ENCODE results near the gene PFN1. TPM values are rescaled to one million over a fixed set of nuclear protein-coding genes. Genes with fewer than 3 reads are reported as not detected.

Gene PFN1
- total RNA-seq, 1 donor from 2014 or later = 509 TPM

DNA sequence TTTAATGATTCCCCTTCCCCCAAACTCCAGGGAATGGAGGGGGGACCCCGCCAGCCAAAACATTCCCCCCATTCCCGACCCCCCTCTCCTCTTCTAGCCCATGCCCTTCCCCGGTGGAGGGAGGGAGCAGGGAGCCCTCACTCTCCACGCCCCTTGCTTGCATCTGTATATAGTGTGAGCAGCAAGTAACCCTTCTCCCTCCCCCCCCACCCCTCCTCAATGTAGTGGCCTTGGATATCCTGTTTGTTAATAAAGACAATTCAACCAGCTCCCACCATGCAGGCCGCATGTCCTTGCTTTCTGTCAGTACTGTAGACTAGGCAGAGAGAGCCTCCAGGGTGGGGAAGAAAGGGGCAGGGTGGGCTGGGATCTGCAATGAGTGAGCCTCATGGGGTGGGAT is 50.5 kb downstream of the PFN1 start:
- Mint-ChIP-seq H3K27ac (ENCODE audit: unreplicated experiment) (no peak overlapping the region), H3K27me3 (ENCODE audit: unreplicated experiment) (no peaks in the 10 kb centered on the region), H3K4me1 (ENCODE audit: unreplicated experiment) (no peaks in the 10 kb centered on the region), H3K36me3 (ENCODE audit: unreplicated experiment) (peaks cover 17% of the 10 kb centered on the region), H3K9me3 (ENCODE audit: unreplicated experiment) (no peaks in the 10 kb centered on the region), H3K4me3 (ENCODE audit: unreplicated experiment) (no peak overlapping the region)
- no peak for TF ChIP-seq CTCF (IDR thresholded peaks at IDR 0.05)
- DNase-seq (ENCODE audit: extremely low spot score, unreplicated experiment) = no peak

DNA sequence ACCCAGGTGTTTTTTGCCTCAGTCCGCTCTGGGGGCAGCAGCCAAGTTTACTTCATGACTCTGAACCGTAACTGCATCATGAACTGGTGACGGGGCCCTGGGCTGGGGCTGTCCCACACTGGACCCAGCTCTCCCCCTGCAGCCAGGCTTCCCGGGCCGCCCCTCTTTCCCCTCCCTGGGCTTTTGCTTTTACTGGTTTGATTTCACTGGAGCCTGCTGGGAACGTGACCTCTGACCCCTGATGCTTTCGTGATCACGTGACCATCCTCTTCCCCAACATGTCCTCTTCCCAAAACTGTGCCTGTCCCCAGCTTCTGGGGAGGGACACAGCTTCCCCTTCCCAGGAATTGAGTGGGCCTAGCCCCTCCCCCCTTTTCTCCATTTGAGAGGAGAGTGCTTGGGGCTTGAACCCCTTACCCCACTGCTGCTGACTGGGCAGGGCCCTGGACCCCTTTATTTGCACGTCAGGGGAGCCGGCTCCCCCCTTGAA is 51.1 kb downstream of the PFN1 start:
- Mint-ChIP-seq H3K36me3 (ENCODE audit: unreplicated experiment) (peaks cover 19% of the 10 kb centered on the region), H3K27ac (ENCODE audit: unreplicated experiment) (no peak overlapping the region), H3K4me3 (ENCODE audit: unreplicated experiment) (no peak overlapping the region), H3K27me3 (ENCODE audit: unreplicated experiment) (no peaks in the 10 kb centered on the region), H3K4me1 (ENCODE audit: unreplicated experiment) (no peaks in the 10 kb centered on the region), H3K9me3 (ENCODE audit: unreplicated experiment) (no peaks in the 10 kb centered on the region)
- no peak for TF ChIP-seq CTCF (IDR thresholded peaks at IDR 0.05)
- DNase-seq (ENCODE audit: extremely low spot score, unreplicated experiment) = no peak

DNA sequence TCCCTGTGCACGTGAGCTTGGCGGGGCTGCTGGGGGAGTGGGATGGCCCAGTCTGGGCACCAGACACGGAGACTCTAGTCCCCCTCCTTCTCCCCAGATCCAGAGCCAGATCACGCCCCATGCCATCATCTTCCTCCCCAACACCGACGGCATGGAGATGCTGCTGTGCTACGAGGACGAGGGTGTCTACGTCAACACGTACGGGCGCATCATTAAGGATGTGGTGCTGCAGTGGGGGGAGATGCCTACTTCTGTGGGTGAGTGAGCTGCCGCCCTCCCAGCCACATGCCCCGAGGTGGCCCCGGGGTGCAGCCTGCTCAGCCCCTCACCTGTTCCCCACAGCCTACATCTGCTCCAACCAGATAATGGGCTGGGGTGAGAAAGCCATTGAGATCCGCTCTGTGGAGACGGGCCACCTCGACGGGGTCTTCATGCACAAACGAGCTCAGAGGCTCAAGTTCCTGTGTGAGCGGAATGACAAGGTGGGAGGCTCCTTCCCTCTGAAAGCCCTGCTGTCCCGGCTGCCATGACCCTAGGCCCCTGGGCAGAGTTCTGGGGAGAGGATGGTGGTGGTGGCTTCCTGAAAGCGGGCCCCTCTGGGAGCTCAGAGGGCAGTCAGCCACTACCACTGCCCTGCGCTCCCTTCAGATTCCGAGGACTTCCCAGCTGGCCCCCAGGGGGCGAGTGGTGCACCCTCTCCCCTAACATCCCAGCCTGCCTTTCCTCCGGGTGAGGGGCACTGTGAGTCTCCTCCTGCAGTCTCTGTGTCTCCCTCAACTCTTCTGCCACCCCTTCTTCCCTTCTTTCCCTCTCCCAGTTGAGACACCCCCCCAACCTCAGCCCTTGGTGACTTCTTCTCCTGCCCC is 51.8 kb downstream of the PFN1 start:
- H3K27ac Mint-ChIP-seq (ENCODE audit: unreplicated experiment) = no peak overlapping the region
- H3K4me3 Mint-ChIP-seq (ENCODE audit: unreplicated experiment) = no peak overlapping the region
- DNase-seq (ENCODE audit: extremely low spot score, unreplicated experiment) = no peak
- TF ChIP-seq CTCF (IDR thresholded peaks at IDR 0.05) = no peak
- no peaks in the 10 kb centered on the region for H3K9me3 Mint-ChIP-seq (ENCODE audit: unreplicated experiment)
- no peaks in the 10 kb centered on the region for H3K27me3 Mint-ChIP-seq (ENCODE audit: unreplicated experiment)
- H3K4me1 Mint-ChIP-seq (ENCODE audit: unreplicated experiment) = no peaks in the 10 kb centered on the region
- H3K36me3 Mint-ChIP-seq (ENCODE audit: unreplicated experiment) = peaks cover 19% of the 10 kb centered on the region

GRCh38 chr17:4895657-4896331 is 52.5 kb downstream of the PFN1 start:
- Mint-ChIP-seq H3K4me1 (ENCODE audit: unreplicated experiment) (no peaks in the 10 kb centered on the region), H3K4me3 (ENCODE audit: unreplicated experiment) (no peak overlapping the region), H3K27me3 (ENCODE audit: unreplicated experiment) (no peaks in the 10 kb centered on the region), H3K36me3 (ENCODE audit: unreplicated experiment) (peaks cover 19% of the 10 kb centered on the region), H3K9me3 (ENCODE audit: unreplicated experiment) (no peaks in the 10 kb centered on the region), H3K27ac (ENCODE audit: unreplicated experiment) (no peak overlapping the region)
- no peak for TF ChIP-seq CTCF (IDR thresholded peaks at IDR 0.05)
- no peak for DNase-seq (ENCODE audit: extremely low spot score, unreplicated experiment)

Small RNA genes within 50 kb of the gene (microRNA-seq; reads per million reads assigned to microRNA genes)
- gene MIR6864 (ENCODE audit: unreplicated experiment) (not detected), gene MIR6865 (ENCODE audit: unreplicated experiment) (not detected)

Other genes with a start within 250 kb of the PFN1 start
- gene PELP1, start 244.4 kb downstream of the PFN1 start, total RNA-seq = 60.5 and 60.7 TPM in 2 replicates
- 19.4 and 23.6 TPM in 2 replicates for gene ARRB2, start 237.9 kb downstream of the PFN1 start, total RNA-seq
- 15.3 and 19.4 TPM in 2 replicates for gene MED11, start 217.1 kb downstream of the PFN1 start, total RNA-seq
- gene ZMYND15, start 208.7 kb downstream of the PFN1 start, total RNA-seq = 0.55 and 0.99 TPM in 2 replicates
- gene CXCL16, start 208.6 kb downstream of the PFN1 start, total RNA-seq = 11.0 and 12.8 TPM in 2 replicates
- not detected in 2 replicates for gene TM4SF5, start 176.6 kb downstream of the PFN1 start, total RNA-seq
- 1.9 and 2.4 TPM in 2 replicates for gene VMO1, start 162.2 kb downstream of the PFN1 start, total RNA-seq
- gene GLTPD2, start 159.6 kb downstream of the PFN1 start, total RNA-seq = not detected in 2 replicates
- gene PSMB6, start 152.4 kb downstream of the PFN1 start, total RNA-seq = 119 TPM in 2 replicates
- 49.3 and 52.2 TPM in 2 replicates for gene PLD2, start 141.4 kb downstream of the PFN1 start, total RNA-seq
- gene MINK1, start 115.2 kb downstream of the PFN1 start, total RNA-seq = 93.2 and 93.3 TPM in 2 replicates
- 0.78 and 1.3 TPM in 2 replicates for gene C17orf107, start 49.0 kb downstream of the PFN1 start, total RNA-seq
- gene CHRNE, start 45.4 kb downstream of the PFN1 start, total RNA-seq = 0.27 TPM in 1 of 2 replicates, not detected in the other
- gene GP1BA, start 16.3 kb downstream of the PFN1 start, total RNA-seq = not detected in 2 replicates
- gene SLC25A11, start 8.5 kb downstream of the PFN1 start, total RNA-seq = 59.6 and 60.6 TPM in 2 replicates
- 105 and 115 TPM in 2 replicates for gene RNF167, start 8.3 kb downstream of the PFN1 start, total RNA-seq
- 9.4 and 9.5 TPM in 2 replicates for gene ENO3, start 2.6 kb upstream of the PFN1 start, total RNA-seq
- gene SPAG7, start 19.3 kb upstream of the PFN1 start, total RNA-seq = 90.8 and 92.9 TPM in 2 replicates
- 69.4 and 83.5 TPM in 2 replicates for gene CAMTA2, start 39.1 kb upstream of the PFN1 start, total RNA-seq
- 0.89 and 1.8 TPM in 2 replicates for gene INCA1, start 49.0 kb upstream of the PFN1 start, total RNA-seq
- 123 and 127 TPM in 2 replicates for gene KIF1C, start 49.4 kb upstream of the PFN1 start, total RNA-seq
- gene SLC52A1, start 86.9 kb upstream of the PFN1 start, total RNA-seq = not detected in 2 replicates
- gene ZFP3, start 129.9 kb upstream of the PFN1 start, total RNA-seq = 0.78 and 0.86 TPM in 2 replicates
- 7.9 and 8.5 TPM in 2 replicates for gene ZNF232, start 163.3 kb upstream of the PFN1 start, total RNA-seq
- gene USP6, start 167.5 kb upstream of the PFN1 start, total RNA-seq = 0.13 and 0.16 TPM in 2 replicates
- 9.2 and 10.4 TPM in 2 replicates for gene ZNF594, start 243.3 kb upstream of the PFN1 start, total RNA-seq

All from osteocyte (in vitro differentiated cells).